ENCODE measurements around the gene DDX49.

DNA sequence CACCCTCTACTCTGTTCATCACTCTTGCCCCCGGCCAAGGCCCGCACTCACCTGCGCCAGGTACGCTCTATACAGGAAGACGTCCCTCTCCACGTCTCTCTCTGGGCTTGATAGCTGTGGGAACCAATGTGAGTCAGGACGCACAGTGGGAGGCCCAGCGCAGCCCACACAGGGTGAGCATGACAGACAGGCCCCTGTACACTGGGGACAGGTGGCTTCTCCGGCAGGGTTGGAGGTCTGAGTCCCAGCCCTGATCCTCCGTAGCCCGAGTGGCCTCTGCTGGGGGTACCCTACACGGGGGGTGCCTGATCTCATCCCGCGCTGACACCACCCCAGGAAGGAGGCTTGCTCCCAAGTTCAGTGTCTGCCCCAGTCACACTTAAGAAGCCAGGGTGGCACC is 6.6 kb upstream of the DDX49 start:
- TF ChIP-seq RFX5 (IDR thresholded peaks at IDR 0.05; ENCODE audit: low read depth, low read length) (no peak), MAZ (IDR thresholded peaks at IDR 0.05; ENCODE audit: borderline replicate concordance, low read depth, low read length) (no peak)
